Chondrocyte (in vitro differentiated cells): ENCODE results near the gene PTPRJ. TPM values are rescaled to one million over a fixed set of nuclear protein-coding genes. Genes with fewer than 3 reads are reported as not detected.

Experiments used
- DNase-seq: peaks from one replicate; pipeline ENCODE4 v3.0.0; 2021; ENCODE audit warnings: mixed read lengths, low spot score
- H3K27ac Mint-ChIP-seq: one replicate; pipeline ENCODE4 v1.8.0; 2021; ENCODE audit warnings: mild to moderate bottlenecking, moderate library complexity, mixed read lengths; ENCODE audit not compliant: unreplicated experiment
- H3K27me3 Mint-ChIP-seq: 2 replicates; pipeline ENCODE4 v1.8.0; 2021; ENCODE audit warnings: low read depth, mixed read lengths
- H3K36me3 Mint-ChIP-seq: 2 replicates; pipeline ENCODE4 v1.8.0; 2021; ENCODE audit warnings: low read depth, mixed read lengths
- H3K4me1 Mint-ChIP-seq: 2 replicates; pipeline ENCODE4 v1.8.0; 2021; ENCODE audit warnings: low read depth, mild to moderate bottlenecking, mixed read lengths
- H3K4me3 Mint-ChIP-seq: one replicate; pipeline ENCODE4 v1.8.0; 2021; ENCODE audit warnings: mild to moderate bottlenecking, moderate library complexity, mixed read lengths; ENCODE audit not compliant: unreplicated experiment
- H3K9me3 Mint-ChIP-seq: 2 replicates; pipeline ENCODE4 v1.8.0; 2021; ENCODE audit warnings: low read depth, mixed read lengths
- CTCF ChIP-seq: fragments of 200-600 bp; sonication (generic); IDR thresholded peaks from 2 replicates; pipeline ENCODE4 v1.5.0; 2021; ENCODE audit warnings: antibody characterized with exemption, mild to moderate bottlenecking, moderate library complexity
- total RNA-seq: library from RNA; stranded (reverse); gene quantifications from 3 replicates; pipeline ENCODE4 v1.2.1, GENCODE V29; 2021

Gene PTPRJ
- total RNA-seq, 1 donor from 2014 or later = 18.1 TPM

GRCh38 chr11:48001438-48002021 is 21.2 kb downstream of the PTPRJ start:
- no peaks in the 10 kb centered on the region for H3K9me3 Mint-ChIP-seq
- H3K4me1 Mint-ChIP-seq = peaks cover 58% of the 10 kb centered on the region
- no peaks in the 10 kb centered on the region for H3K27me3 Mint-ChIP-seq
- H3K4me3 Mint-ChIP-seq = no peak overlapping the region
- no peaks in the 10 kb centered on the region for H3K36me3 Mint-ChIP-seq
- DNase-seq = peak; percentile 37
- peak overlapping the region; percentile 88 for H3K27ac Mint-ChIP-seq
- no peak for TF ChIP-seq CTCF

- H3K9me3 Mint-ChIP-seq = no peaks in the 10 kb centered on the region
- TF ChIP-seq CTCF = no peak
- peaks cover 59% of the 10 kb centered on the region for H3K4me1 Mint-ChIP-seq
- H3K27ac Mint-ChIP-seq = no peak overlapping the region
- DNase-seq = peak; percentile 4
- H3K4me3 Mint-ChIP-seq = no peak overlapping the region
- no peaks in the 10 kb centered on the region for H3K27me3 Mint-ChIP-seq
- H3K36me3 Mint-ChIP-seq = no peaks in the 10 kb centered on the region
Measured at GRCh38 chr11:48002561-48002960, 22.2 kb downstream of the PTPRJ start.

- no peaks in the 10 kb centered on the region for H3K36me3 Mint-ChIP-seq
- no peak overlapping the region for H3K27ac Mint-ChIP-seq
- H3K4me1 Mint-ChIP-seq = peaks cover 50% of the 10 kb centered on the region
- H3K9me3 Mint-ChIP-seq = no peaks in the 10 kb centered on the region
- H3K27me3 Mint-ChIP-seq = no peaks in the 10 kb centered on the region
- TF ChIP-seq CTCF = no peak
- no peak for DNase-seq
- no peak overlapping the region for H3K4me3 Mint-ChIP-seq
Measured at GRCh38 chr11:48003926-48004325, 23.6 kb downstream of the PTPRJ start.

GRCh38 chr11:48004456-48004855 is 24.1 kb downstream of the PTPRJ start:
- Mint-ChIP-seq H3K27me3 (no peaks in the 10 kb centered on the region), H3K36me3 (no peaks in the 10 kb centered on the region), H3K27ac (no peak overlapping the region), H3K4me1 (peaks cover 45% of the 10 kb centered on the region), H3K4me3 (no peak overlapping the region), H3K9me3 (no peaks in the 10 kb centered on the region)
- no peak for TF ChIP-seq CTCF
- peak; percentile 5 for DNase-seq

- no peaks in the 10 kb centered on the region for H3K9me3 Mint-ChIP-seq
- no peak overlapping the region for H3K4me3 Mint-ChIP-seq
- H3K36me3 Mint-ChIP-seq = no peaks in the 10 kb centered on the region
- TF ChIP-seq CTCF = no peak
- peak; percentile 1 for DNase-seq
- no peak overlapping the region for H3K27ac Mint-ChIP-seq
- H3K4me1 Mint-ChIP-seq = peaks cover 42% of the 10 kb centered on the region
- H3K27me3 Mint-ChIP-seq = no peaks in the 10 kb centered on the region
Measured at GRCh38 chr11:48005136-48005535, 24.8 kb downstream of the PTPRJ start.
